Stimulated activated CD8-positive, alpha-beta memory T cell treated with anti-CD3 and anti-CD28 coated beads, Interleukin-12 subunit alpha, Interleukin-12 subunit beta, amount 100 ng/mL, for 24 hours (primary cell): Measurements from ENCODE around the gene DAP.
"Not testable (repeated sequence)": the region's sequence is repeated elsewhere in the genome, so short reads cannot be mapped to it uniquely, and the experiment has no call there.

Source experiments
- DNase-seq: peaks from one replicate; pipeline ENCODE4 v3.0.0-alpha.2; 2020; ENCODE audit errors: extremely low read depth

The DAP gene

GRCh38 chr5:10633271-10634049 lies 127.6 kb downstream of the DAP start:
- DNase-seq: no peak

GRCh38 chr5:10632110-10632761 lies 128.8 kb downstream of the DAP start:
- DNase-seq: peak; percentile 31

GRCh38 chr5:10631316-10631996 lies 129.6 kb downstream of the DAP start:
- DNase-seq: no peak

- DNase-seq: not testable (repeated sequence)
Observed at GRCh38 chr5:10630744-10631143, 130.3 kb downstream of the DAP start.

GRCh38 chr5:10630126-10630525 lies 130.9 kb downstream of the DAP start:
- no peak for DNase-seq

GRCh38 chr5:10629682-10630081 lies 131.4 kb downstream of the DAP start:
- no peak for DNase-seq
